GM19395 (cell line): Measurements from ENCODE around the gene WNT6.

Source experiments
- ATAC-seq: cut with Tn5 transposase; IDR thresholded peaks from one replicate; pipeline ENCODE4 v1.9.1; 2021; ENCODE audit warnings: mild to moderate bottlenecking, moderate library complexity; ENCODE audit not compliant: unreplicated experiment

WNT6 gene

DNA sequence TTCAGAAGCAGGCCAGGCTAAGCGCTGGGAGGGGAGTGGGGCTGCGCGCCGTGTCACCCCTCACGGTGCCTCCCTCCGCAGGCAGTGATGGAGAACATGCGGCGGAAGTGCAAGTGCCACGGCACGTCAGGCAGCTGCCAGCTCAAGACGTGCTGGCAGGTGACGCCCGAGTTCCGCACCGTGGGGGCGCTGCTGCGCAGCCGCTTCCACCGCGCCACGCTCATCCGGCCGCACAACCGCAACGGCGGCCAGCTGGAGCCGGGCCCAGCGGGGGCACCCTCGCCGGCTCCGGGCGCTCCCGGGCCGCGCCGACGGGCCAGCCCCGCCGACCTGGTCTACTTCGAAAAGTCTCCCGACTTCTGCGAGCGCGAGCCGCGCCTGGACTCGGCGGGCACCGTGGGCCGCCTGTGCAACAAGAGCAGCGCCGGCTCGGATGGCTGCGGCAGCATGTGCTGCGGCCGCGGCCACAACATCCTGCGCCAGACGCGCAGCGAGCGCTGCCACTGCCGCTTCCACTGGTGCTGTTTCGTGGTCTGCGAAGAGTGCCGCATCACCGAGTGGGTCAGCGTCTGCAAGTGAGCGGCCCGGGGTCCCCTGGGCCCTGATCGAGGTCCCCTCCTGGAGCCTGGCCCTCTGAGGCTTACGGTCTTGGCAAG, 33.2 kb downstream of the WNT6 start:
- peak; percentile 41 for ATAC-seq

DNA sequence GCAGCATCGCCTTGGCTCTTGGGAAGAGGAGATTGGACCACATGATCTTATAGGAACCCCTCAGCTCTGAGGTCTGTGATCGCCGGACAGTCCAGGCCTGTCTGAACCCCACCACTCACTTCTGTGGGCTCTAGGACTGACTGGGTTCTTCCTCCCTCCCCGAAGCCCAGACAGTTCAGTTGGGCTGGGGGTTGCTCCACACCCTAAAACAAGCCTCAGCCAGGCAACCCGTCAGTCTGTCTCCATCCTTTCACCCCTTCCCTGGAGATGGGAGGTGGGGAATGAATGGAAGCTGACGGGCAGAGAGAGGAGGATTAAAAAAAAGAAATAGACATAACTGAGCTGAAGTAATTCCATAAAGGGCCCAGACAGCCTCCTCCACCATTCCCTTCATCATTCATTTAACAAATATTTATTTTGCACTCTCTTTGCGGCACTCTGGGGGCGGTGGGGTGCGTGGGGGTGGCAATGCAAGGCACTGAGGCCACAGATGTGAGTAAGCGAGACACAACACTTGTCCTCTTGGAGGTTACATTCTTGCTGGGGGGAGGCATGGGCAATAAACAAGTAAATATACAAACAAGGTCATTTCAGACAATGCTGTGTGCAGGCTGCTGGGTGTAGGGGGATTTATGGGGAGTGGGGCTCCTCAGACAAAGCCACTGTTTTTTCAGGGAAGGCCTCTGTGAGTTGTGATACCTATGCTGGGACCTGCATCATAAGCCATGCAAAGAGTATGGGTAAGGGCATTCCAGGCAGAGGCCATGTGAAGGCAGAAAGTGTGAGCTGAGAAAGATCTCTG, 33.9 kb downstream of the WNT6 start:
- ATAC-seq: no peak

DNA sequence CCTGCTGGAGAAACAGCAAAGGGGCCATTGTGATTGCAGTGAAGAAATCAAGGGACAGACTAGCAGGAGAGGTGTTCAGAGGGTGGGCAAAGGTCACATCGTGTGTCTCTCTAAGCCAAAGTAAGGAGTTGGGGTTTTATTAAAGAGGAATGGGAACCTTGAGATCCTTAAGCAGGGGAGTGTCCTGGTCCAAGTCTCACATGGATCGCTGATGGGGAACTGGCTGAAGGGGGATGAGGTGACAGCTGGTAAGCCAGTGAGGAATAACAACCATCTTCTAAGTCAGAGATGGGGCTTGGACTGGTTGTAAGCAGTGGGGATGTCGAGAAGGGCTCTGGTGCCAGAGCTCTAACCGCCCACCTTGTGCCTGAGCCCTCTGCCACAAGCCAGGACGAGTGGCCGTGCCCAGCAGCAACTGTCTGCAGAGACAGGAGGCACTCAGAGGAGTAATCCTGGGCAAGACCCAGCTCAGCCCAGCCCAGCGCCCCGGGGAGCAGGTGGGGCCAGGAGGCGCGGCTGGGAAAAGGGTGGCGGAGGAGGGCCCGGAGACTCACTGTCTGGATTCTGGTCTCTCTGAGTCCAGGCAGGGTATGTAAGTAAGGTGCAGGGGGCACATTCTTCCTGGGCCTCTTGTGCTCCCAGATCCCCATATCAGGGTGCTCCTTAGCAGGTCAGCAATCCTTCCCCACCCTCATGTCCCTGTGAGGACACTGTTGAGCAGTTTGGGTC, 34.7 kb downstream of the WNT6 start:
- no peak for ATAC-seq

DNA sequence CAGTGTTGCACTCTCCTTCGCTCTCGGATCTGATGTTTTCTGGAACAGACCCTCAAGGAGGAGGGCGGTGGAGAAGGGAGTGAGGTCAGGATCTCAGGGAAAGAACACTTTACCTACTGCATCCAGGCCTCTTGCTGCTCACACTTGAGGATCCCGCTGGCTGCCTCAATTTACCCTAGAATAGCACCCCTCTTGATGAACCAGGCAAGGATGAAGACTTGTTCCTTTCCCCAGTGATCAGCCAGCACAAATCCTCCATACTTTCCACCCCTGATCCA, 35.2 kb downstream of the WNT6 start:
- no peak for ATAC-seq

DNA sequence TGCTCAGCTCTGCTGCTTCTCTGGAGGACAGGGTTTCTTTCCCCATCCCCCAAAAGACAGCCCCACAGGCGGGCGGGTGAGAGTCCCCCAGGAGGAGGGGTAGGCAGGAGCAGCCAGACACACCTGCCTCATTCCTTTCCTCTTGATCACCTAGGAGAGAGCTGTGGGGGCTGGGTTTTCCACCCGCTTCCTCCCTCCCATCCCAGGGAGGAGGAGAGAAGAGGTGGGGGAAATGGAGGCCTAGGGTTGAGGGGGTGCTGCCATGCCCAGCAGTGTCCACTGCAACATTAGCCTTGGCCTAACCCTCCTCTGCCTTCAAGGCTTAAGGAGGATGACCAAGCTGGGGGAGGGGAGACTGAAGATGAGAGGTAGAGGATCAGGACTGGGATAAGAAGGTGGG, 35.7 kb downstream of the WNT6 start:
- no peak for ATAC-seq

DNA sequence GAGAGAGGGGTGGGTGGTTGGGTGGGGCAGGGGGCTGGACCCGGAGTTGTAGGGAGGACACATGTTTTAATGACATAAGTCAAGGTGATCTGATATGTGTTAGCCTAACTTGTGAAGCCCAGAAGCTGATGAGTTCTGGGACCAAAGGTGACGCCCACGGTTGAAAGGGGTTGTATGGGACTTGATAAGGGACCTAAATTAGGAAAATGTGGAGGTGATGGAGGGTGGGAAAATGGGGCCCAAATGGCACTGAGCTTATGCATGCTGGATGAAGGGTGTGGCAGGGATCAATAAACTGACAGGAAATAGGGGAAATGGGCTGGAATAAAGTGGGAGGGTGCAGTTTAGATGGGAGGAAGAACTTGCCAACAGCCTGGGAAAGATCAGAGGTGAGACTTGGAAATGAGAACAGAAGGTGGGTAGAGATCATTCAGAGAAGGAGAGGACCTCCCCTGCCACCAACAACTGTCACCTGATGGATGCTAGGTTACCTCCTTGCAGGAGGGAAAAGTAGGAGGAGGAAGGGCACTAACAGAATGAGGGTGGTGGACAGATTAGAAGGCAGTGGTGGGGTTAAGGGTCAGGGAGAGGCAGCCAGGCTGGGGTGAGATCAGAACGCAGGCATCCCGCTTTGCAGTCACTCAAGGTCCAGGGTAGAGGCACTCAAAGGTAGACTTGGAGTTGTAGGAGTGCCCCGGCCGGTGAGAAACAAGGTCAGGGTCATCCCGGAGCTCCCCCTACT, 36.3 kb downstream of the WNT6 start:
- peak; percentile 18 for ATAC-seq

DNA sequence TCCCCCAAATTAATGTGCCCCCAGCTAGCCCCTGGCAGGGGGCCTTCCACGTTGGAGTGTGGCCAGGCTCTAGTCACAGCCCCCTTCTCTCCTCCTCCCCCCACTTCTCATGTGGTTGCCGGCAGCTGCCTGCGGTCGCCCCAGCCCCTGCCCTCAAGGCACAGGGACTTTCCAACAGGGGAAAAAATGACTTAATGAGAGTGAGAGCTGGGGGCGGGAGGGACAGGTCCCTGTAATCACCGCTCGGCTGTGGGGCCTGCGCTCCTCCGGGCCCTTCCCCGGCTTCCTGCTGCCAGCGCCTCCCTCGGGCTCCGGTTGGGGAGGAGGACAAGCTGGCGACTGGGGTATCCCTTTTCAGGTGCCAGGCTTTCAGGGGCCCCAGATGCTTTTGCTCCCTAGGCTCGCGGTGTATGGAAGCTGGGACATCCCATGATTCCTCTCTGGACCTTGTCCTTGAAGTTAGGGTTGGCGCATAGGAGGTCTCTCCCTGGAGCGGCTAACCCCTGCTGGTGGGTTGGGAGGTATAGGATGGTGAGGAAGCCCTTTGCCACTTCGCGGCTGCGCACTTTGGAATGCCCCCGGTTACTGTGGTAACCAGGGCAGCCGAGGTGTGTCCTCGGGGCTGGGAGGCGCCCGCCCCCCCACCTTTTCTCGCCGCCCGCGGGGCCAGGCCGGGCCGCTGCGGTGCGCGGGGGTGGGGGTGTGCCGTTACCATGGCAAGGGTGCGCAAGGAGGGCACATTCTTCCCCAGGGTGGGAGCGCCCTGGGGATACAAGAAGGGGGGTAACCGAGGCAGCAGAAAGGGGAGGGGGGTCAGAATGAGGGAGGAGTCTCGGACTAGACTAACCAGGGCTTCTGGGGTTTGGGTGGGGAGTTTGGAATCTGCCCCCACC, 37.1 kb downstream of the WNT6 start:
- ATAC-seq: peak; percentile 65

DNA sequence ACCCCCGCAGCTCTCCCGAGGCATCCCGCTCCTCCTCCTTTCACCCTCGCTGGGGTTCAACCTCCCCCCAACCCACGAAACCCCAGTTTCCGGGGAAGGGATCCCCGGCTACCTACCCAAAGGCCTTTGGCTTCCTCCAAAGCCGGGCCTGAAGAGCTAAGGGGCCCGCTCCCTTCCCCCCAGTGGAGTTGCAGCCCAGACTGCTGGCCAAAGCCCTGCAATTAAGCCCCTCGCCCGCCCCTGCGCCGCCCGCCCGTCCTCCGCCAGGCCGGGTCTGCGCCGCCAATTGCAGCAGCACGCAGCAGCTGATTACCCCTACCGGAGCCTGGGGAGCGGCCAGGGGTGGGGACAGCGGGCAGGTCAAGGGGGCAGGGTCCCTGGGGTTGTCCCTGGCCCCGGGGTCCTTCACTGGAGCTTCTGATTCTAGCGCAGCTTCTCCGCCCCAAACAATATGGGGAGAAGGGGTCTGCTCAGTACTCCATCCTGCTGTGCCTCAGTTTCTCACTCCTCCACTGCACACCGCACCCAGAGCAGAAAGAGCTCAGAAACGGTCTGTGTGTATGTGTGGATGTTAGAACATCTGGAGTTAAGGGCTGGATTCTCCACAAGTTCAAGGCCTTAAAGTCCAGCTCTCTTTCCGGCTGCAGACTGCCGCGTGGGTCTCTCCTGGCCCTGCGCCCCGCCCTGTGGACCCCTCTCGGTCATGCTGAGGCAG, 37.9 kb downstream of the WNT6 start:
- ATAC-seq: peak; percentile 3

DNA sequence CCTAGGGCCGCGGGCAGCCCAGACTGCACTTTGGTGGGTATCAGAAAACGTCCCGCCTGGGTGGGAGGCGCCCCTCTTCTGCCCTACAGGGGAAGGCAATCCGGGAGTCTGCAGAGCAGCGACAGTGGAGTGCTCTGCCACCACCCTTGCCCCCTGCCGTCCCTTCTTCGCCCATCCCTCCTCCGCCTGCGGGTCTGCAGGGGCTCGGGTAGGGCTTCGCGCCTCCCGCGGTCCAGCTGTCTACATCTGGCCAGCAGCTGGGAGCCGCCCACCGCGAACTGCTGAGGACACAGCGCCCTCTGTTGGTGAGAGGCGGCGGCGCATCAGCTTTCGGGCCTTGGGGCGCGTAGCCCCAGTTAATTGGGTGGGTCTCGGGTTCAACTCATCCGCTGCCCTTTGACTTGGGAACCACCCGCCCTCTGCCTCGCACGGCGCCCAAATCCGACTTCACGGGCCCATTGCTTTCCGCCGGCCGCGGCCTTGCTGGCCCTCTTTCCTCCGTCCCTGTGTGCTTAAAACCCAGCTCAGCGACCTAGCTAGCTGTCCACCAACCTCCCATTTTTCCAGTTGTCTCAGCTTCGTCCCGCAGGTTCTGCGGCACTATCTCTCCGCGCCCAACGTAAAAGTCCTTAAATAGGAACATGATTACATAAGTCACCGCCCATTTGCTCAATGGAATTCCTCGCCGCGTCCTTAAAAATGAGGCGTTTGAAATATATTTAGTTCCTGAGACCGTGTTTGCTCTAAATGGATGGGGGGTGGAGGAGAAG, 38.7 kb downstream of the WNT6 start:
- ATAC-seq: peak; percentile 44

DNA sequence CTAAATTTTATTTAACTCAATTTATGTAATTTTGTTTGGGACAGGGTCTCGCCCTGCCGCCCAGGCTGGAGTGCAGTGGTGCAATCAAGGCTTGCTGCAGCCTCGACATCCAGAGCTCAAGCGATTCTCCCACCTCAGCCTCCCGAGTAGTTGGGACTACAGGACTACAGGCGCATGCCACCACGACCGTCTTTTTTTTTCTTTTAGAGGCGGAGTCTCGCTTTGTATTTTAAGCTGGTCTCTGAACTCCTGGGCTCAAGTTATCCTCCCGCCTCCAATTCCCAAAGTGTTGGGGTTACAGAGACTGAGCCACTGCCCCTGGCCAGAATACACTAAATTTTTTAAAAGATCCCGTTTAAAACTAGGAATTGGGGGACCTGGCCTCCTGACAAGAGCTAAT, 39.5 kb downstream of the WNT6 start:
- no peak for ATAC-seq

DNA sequence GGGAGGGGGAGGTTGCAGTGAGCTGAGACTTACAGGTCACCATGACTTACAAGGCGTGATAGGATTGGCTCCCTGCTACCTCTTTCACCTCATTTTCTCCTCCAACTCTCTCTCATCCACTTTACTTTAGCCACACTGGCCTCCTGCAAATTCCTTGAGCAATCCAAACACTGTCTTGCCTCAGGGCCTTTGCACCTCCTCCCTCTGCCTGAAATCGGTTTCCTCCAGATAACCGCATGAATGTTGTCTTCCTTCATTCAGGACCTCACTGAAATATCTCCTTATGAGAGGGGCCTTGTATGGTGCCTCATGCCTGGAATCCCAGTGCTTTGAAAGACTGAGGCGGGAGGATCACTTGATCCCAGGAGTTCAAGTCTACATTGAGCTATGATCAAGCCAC, 42.8 kb downstream of the WNT6 start:
- ATAC-seq: no peak

DNA sequence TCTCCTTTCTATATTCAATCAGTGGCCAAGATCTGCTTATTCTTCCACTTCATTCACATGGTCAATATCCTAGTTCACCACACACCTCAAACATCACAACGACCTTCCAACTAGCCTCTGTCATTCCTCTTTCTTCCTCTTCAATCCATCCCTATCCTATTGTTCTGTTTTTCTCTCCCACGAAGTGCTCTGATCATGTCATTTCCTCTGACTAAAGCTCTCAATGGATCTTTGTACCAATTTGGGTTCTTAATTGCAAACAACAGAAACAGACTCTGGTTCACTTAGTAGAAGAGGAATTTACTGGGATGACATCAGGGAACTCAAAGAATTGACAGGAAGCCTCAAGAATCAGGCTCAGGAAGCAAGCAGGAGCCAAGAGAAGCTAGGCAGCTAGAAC, 44.6 kb downstream of the WNT6 start:
- no peak for ATAC-seq

DNA sequence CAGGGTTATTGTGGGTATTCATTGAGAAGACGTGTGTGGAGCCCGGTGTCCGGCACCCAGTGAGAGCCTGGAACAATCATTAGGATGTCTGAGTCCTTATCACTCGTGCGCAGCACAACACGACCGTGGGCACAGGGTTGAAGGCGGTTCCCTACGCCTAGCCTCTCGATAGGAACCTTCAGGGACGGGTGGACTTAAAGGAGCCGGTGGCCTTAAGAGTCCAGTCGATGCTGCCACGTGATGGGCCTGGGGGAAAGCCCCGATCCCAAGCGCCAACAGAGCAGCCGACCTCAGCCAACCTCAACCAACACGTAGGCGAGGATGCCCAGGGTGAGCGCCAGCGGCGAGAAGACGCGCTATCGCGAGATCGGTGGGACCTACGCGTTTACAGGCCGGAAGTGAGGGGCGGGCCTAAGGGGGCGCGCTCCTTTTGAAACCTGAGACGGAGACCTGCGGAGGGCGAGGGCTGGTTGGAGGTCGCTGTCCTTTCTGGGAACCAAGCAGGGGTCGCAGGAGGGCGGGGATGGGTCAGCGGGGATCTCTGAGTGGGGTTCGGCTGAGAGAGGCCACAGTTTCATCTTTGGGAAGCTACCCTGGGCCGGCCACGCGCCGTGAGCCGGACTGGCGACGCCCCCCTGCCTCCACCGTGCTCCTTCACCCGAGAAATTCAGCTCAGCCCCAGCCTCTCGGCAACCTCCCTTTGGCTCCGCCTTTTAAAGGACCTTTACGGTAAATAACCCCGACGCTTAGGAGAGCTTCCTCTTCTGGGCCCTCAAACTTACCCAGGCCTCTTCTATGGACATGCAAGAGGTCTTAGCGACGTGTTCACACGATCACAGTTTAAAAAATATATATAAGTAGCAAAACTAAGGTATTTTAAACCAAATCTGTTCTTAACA, 49.4 kb downstream of the WNT6 start:
- peak; percentile 96 for ATAC-seq

DNA sequence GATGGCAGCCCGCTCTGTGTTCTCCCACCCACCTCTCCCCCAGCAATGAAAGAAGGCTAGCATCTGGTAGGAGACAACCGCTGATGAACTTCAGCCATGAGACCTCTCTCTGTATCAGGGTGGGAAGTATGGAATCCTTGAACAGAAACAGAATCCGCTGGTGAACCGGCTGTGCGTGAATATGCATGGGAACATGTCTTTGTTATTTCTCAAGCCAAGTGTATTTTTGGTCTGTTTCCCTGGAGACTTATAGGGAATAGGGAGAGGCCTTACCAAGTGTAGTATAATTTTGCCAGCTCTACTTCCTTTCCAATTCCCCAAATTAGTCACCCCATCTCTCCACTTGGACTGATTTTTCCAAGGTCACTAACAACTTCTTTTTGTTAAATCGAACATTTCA, 51.1 kb downstream of the WNT6 start:
- no peak for ATAC-seq

DNA sequence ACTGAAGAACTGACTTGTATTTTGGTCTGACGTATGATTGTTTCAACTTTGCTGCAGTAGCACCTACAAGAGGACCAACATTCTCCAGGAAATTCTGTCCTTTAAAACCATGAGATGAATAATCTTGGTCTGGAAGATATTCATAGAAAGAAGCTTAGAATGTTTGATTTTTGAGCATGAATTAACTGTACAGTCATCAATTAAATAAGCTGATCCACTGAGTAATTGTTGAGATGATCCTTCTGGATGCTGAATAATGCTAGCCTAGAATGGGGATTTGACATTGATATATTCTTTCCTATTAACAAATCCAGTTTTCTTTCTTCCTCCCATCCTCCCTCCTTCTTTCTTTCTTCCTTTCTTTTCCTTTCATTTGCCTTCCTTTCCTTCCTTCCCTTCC, 60.9 kb downstream of the WNT6 start:
- ATAC-seq: no peak
